WTC11 (cell line): Measurements from ENCODE around the gene RSPO4. TPM values are rescaled to one million over a fixed set of nuclear protein-coding genes. Genes with fewer than 3 reads are reported as not detected.

Experiments used
- ATAC-seq: fragments of 200-7000 bp; cut with Tn5 transposase; 2 replicates; pipeline ENCODE4 v1.10.0; 2021; ENCODE audit warnings: mild to moderate bottlenecking, moderate library complexity
- CTCF ChIA-PET: fragments of 300-600 bp; sonication (Branson Sonifier 250); formaldehyde crosslinking; loops from one replicate; lab custom pipeline; 2021; ENCODE audit warnings: antibody characterized with exemption; lab: Charles Lee
- POLR2A ChIA-PET: fragments of 350-600 bp; sonication (Branson Sonifier 250); formaldehyde crosslinking; loops from one replicate; lab custom pipeline; 2021; ENCODE audit warnings: antibody characterized with exemption; lab: Charles Lee
- DNase-seq: peaks from one replicate; pipeline ENCODE4 v3.0.0; 2021; ENCODE audit warnings: low spot score
- H3K27ac Mint-ChIP-seq: 2 replicates; pipeline ENCODE4 v1.8.0; 2021; ENCODE audit warnings: mixed read lengths
- H3K27me3 Mint-ChIP-seq: 2 replicates; pipeline ENCODE4 v1.8.0; 2021; ENCODE audit warnings: low read depth, mild to moderate bottlenecking, moderate library complexity, mixed read lengths
- H3K36me3 Mint-ChIP-seq: 2 replicates; pipeline ENCODE4 v1.8.0; 2021; ENCODE audit warnings: mixed read lengths
- H3K4me1 Mint-ChIP-seq: 2 replicates; pipeline ENCODE4 v1.8.0; 2022; ENCODE audit warnings: mixed read lengths
- H3K4me3 Mint-ChIP-seq: 2 replicates; pipeline ENCODE4 v1.8.0; 2021; ENCODE audit warnings: mild to moderate bottlenecking, moderate library complexity, mixed read lengths
- H3K9me3 Mint-ChIP-seq: 2 replicates; pipeline ENCODE4 v1.8.0; 2021; ENCODE audit warnings: mixed read lengths
- ATF1 ChIP-seq: sonication (generic); formaldehyde crosslinking; IDR thresholded peaks from 2 replicates; pipeline ENCODE4 v1.8.1; 2023; ENCODE audit warnings: mild to moderate bottlenecking, moderate library complexity, missing genetic modification reagents
- CBFB ChIP-seq: sonication (generic); formaldehyde crosslinking; IDR thresholded peaks from 2 replicates; pipeline ENCODE4 v1.8.1; 2022; ENCODE audit warnings: mild to moderate bottlenecking, low read depth, missing genetic modification reagents
- E2F5 ChIP-seq: sonication (generic); formaldehyde crosslinking; IDR thresholded peaks from 2 replicates; pipeline ENCODE4 v1.8.1; 2022; ENCODE audit warnings: mild to moderate bottlenecking, moderate library complexity, missing genetic modification reagents
- FOXK1 ChIP-seq: sonication (generic); formaldehyde crosslinking; IDR thresholded peaks from 2 replicates; pipeline ENCODE4 v1.8.0; 2022; ENCODE audit warnings: mild to moderate bottlenecking, moderate library complexity, missing genetic modification reagents
- FOXP4 ChIP-seq: sonication (generic); formaldehyde crosslinking; IDR thresholded peaks from 2 replicates; pipeline ENCODE4 v1.8.0; 2022; ENCODE audit warnings: mild to moderate bottlenecking, missing genetic modification reagents
- GRHL2 ChIP-seq: fragments of 250-450 bp; sonication (Bioruptor Pico); IDR thresholded peaks from 2 replicates; pipeline ENCODE4 v1.8.0; 2022; ENCODE audit warnings: mild to moderate bottlenecking, moderate library complexity; ENCODE audit not compliant: insufficient replicate concordance, severe bottlenecking
- GTF2I ChIP-seq: fragments of 250-450 bp; sonication (Bioruptor Pico); conservative IDR thresholded peaks from 2 replicates; pipeline ENCODE4 v1.4.0; 2021; ENCODE audit warnings: mild to moderate bottlenecking
- HMGXB4 ChIP-seq: sonication (generic); formaldehyde crosslinking; IDR thresholded peaks from 2 replicates; pipeline ENCODE4 v1.8.1; 2023; ENCODE audit warnings: mild to moderate bottlenecking, moderate library complexity, missing genetic modification reagents
- KAT7 ChIP-seq: sonication (generic); formaldehyde crosslinking; IDR thresholded peaks from 2 replicates; pipeline ENCODE4 v1.8.1; 2023; ENCODE audit warnings: missing genetic modification reagents, mild to moderate bottlenecking, borderline replicate concordance
- NFATC4 ChIP-seq: fragments of 250-450 bp; sonication (Bioruptor Pico); IDR thresholded peaks from 2 replicates; pipeline ENCODE4 v1.9.0; 2021; ENCODE audit warnings: mild to moderate bottlenecking
- NFE2L1 ChIP-seq: sonication (generic); formaldehyde crosslinking; IDR thresholded peaks from 2 replicates; pipeline ENCODE4 v1.8.1; 2023; ENCODE audit warnings: missing genetic modification reagents
- PRDM15 ChIP-seq: sonication (generic); formaldehyde crosslinking; IDR thresholded peaks from 2 replicates; pipeline ENCODE4 v1.8.0; 2022; ENCODE audit warnings: missing genetic modification reagents
- TP53 ChIP-seq: sonication (generic); formaldehyde crosslinking; IDR thresholded peaks from 2 replicates; pipeline ENCODE4 v1.8.1; 2023; ENCODE audit warnings: mild to moderate bottlenecking, missing genetic modification reagents
- USF2 ChIP-seq: sonication (generic); formaldehyde crosslinking; IDR thresholded peaks from 2 replicates; pipeline ENCODE4 v1.8.1; 2023; ENCODE audit warnings: mild to moderate bottlenecking, missing genetic modification reagents, moderate library complexity
- ZNF281 ChIP-seq: sonication (generic); formaldehyde crosslinking; IDR thresholded peaks from 2 replicates; pipeline ENCODE4 v1.8.0; 2023; ENCODE audit warnings: mild to moderate bottlenecking, missing genetic modification reagents
- total RNA-seq: library from RNA; stranded (reverse); gene quantifications from 3 replicates; pipeline ENCODE4 v1.2.3, GENCODE V29; 2021

Gene RSPO4
- total RNA-seq, 1 experiment from 2014 or later = 4.5 TPM

GRCh38 chr20:925516-925915 lies 76.6 kb downstream of the RSPO4 start (continued):
- TF ChIP-seq FOXP4 (CRISPR knock-in tag) (no peak), TP53 (CRISPR knock-in tag) (no peak), HMGXB4 (no peak), NFATC4 (CRISPR knock-in tag) (no peak), GRHL2 (CRISPR knock-in tag) (no peak), FOXK1 (no peak)
- TF ChIP-seq, all 79 proteins: peak for 0

GRCh38 chr20:924639-925038 lies 77.5 kb downstream of the RSPO4 start:
- CTCF ChIA-PET = no interaction called here

GRCh38 chr20:922781-923180 lies 79.3 kb downstream of the RSPO4 start:
- ChIA-PET POLR2A (no interaction called here), CTCF (interaction anchor here (0.7 kb wide), 1 partner anchor 11 kb away, joined by 4 read pairs; no protein-coding TSS in a partner anchor)
- Mint-ChIP-seq H3K4me1 (no peaks in the 10 kb centered on the region), H3K9me3 (peaks cover 33% of the 10 kb centered on the region), H3K27me3 (peaks cover 4% of the 10 kb centered on the region), H3K27ac (no peak overlapping the region), H3K4me3 (no peak overlapping the region), H3K36me3 (0 out of 2 replicates have a peak, but pooled peaks cover 2% of the 10 kb centered on the region)
- DNase-seq (no peak), ATAC-seq (no peak)
- TF ChIP-seq ZNF281 (CRISPR knock-in tag) = no peak
- TF ChIP-seq KAT7 (CRISPR knock-in tag) = no peak
- no peak for TF ChIP-seq NFE2L1 (CRISPR knock-in tag)
- TF ChIP-seq GTF2I (CRISPR knock-in tag) = no peak
- TF ChIP-seq E2F5 (CRISPR knock-in tag) = no peak
- TF ChIP-seq ATF1 = no peak
- TF ChIP-seq USF2 (CRISPR knock-in tag) = no peak
- no peak for TF ChIP-seq CBFB (CRISPR knock-in tag)

More at GRCh38 chr20:924639-925038, 77.5 kb downstream of the RSPO4 start:
- TF ChIP-seq PRDM15 (no peak), USF2 (CRISPR knock-in tag) (peak; percentile 41)
- TF ChIP-seq, all 79 proteins: peak for 1
- Mint-ChIP-seq H3K36me3 (peaks cover 2% of the 10 kb centered on the region; the same call in 1 of the 2 replicates), H3K4me1 (no peaks in the 10 kb centered on the region), H3K9me3 (peaks cover 49% of the 10 kb centered on the region), H3K27ac (no peak overlapping the region), H3K4me3 (no peak overlapping the region), H3K27me3 (peaks cover 7% of the 10 kb centered on the region)
- ATAC-seq = no peak
- POLR2A ChIA-PET = no interaction called here
- DNase-seq = no peak
